ENCODE data around the gene PLGLB1.
"Not testable (repeated sequence)": the region's sequence is repeated elsewhere in the genome, so short reads cannot be mapped to it uniquely, and the experiment has no call there.

DNA sequence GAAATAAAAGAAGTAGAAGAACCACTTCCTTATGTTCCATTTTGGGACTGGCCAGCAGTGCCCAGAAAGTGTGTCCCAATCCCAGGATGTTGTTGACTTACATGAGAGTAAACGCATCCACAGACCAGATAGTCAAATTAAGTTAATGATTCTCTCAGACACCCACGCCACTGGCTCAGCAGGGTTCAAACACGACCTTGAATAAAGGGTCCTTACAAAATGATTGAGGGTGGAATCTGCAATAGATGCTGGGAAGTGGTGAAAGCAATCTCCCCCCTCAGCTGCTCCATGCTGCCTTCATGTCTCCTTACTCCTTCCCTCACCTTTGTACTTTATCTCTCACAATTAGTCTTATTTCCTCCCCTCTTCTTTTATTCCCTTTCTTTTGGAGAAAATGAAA is at the start of gene PLGLB1:
- TF ChIP-seq, protein P1, sequence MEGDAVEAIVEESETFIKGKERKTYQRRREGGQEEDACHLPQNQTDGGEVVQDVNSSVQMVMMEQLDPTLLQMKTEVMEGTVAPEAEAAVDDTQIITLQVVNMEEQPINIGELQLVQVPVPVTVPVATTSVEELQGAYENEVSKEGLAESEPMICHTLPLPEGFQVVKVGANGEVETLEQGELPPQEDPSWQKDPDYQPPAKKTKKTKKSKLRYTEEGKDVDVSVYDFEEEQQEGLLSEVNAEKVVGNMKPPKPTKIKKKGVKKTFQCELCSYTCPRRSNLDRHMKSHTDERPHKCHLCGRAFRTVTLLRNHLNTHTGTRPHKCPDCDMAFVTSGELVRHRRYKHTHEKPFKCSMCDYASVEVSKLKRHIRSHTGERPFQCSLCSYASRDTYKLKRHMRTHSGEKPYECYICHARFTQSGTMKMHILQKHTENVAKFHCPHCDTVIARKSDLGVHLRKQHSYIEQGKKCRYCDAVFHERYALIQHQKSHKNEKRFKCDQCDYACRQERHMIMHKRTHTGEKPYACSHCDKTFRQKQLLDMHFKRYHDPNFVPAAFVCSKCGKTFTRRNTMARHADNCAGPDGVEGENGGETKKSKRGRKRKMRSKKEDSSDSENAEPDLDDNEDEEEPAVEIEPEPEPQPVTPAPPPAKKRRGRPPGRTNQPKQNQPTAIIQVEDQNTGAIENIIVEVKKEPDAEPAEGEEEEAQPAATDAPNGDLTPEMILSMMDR (IDR thresholded peaks at IDR 0.05), result not testable (repeated sequence)
- TF ChIP-seq ZFX (IDR thresholded peaks at IDR 0.05; ENCODE audit: borderline replicate concordance), result not testable (repeated sequence)

Measured in 22Rv1 (cell line).